Mucosa of rectum (tissue), 2 donors: Measurements from ENCODE around the gene CHST3.
"Not testable (repeated sequence)": the region's sequence is repeated elsewhere in the genome, so short reads cannot be mapped to it uniquely, and the experiment has no call there.

Experiments used
- H3K27ac ChIP-seq, 2 donors: one replicate each; pipeline ENCODE4 v1.7.0; 2013; ENCODE audit warnings: inconsistent platforms in 2 of 2, low read depth in 2 of 2, low read length in 2 of 2
- H3K27me3 ChIP-seq, 2 donors: one replicate each; pipeline ENCODE4 v1.7.0; 2013; ENCODE audit warnings: low read length in 2 of 2; ENCODE audit not compliant: control insufficient read depth in 2 of 2, insufficient read depth in 2 of 2
- H3K36me3 ChIP-seq, 2 donors: one replicate each; pipeline ENCODE4 v1.7.0; 2013; ENCODE audit warnings: low read length in 2 of 2; ENCODE audit not compliant: control insufficient read depth in 2 of 2, insufficient read depth in 2 of 2
- H3K4me1 ChIP-seq, 2 donors: one replicate each; pipeline ENCODE4 v1.7.0; 2013; ENCODE audit warnings: low read length in 2 of 2, mild to moderate bottlenecking in 1 of 2; ENCODE audit not compliant: control insufficient read depth in 2 of 2, insufficient read depth in 2 of 2
- H3K4me3 ChIP-seq, 2 donors: one replicate each; pipeline ENCODE4 v1.7.0; 2013; ENCODE audit warnings: low read length in 2 of 2
- H3K9ac ChIP-seq, 2 donors: one replicate each; pipeline ENCODE4 v1.7.0; 2013; ENCODE audit warnings: low read length in 2 of 2, low read depth in 1 of 2, mild to moderate bottlenecking in 1 of 2
- H3K9me3 ChIP-seq, 2 donors: one replicate each; pipeline ENCODE4 v1.7.0; 2013; ENCODE audit warnings: low read length in 2 of 2; ENCODE audit not compliant: control insufficient read depth in 2 of 2
- donor health status: healthy.
- donor health status: Normal muscosa, but diverticular disease.

The CHST3 gene

GRCh38 chr10:71980181-71981014, 16.2 kb downstream of the CHST3 start:
- Histone ChIP-seq H3K4me1 (peaks cover 10 to 21% of the 10 kb centered on the region in 2 donors), H3K27ac (peak overlapping the region in 1 of 2 donors; percentile 23), H3K36me3 (no peaks in the 10 kb centered on the region), H3K27me3 (no peaks in the 10 kb centered on the region), H3K4me3 (no peak overlapping the region), H3K9ac (no peak overlapping the region), H3K9me3 (no peaks in the 10 kb centered on the region)

- H3K4me3 ChIP-seq: no peak overlapping the region
- peaks cover 7 to 12% of the 10 kb centered on the region in 2 donors for H3K4me1 ChIP-seq
- peak overlapping the region in 1 of 2 donors; percentile 23 for H3K27ac ChIP-seq
Measured at GRCh38 chr10:71981015-71981875, 17.1 kb downstream of the CHST3 start.

GRCh38 chr10:71981876-71982230, 17.7 kb downstream of the CHST3 start:
- Histone ChIP-seq H3K4me1 (peaks cover 10% of the 10 kb centered on the region in 2 donors), H3K9ac (no peak overlapping the region), H3K27me3 (no peaks in the 10 kb centered on the region)

More at GRCh38 chr10:71981015-71981875, 17.1 kb downstream of the CHST3 start:
- H3K9ac ChIP-seq: no peak overlapping the region
- no peaks in the 10 kb centered on the region for H3K27me3 ChIP-seq
- H3K36me3 ChIP-seq: no peaks in the 10 kb centered on the region
- H3K9me3 ChIP-seq: no peaks in the 10 kb centered on the region

GRCh38 chr10:71982269-71983178, 18.3 kb downstream of the CHST3 start:
- no peaks in the 10 kb centered on the region for H3K36me3 ChIP-seq
- no peaks in the 10 kb centered on the region for H3K27me3 ChIP-seq
- no peak overlapping the region for H3K9ac ChIP-seq
- H3K9me3 ChIP-seq: no peaks in the 10 kb centered on the region
- H3K4me3 ChIP-seq: no peak overlapping the region
- H3K4me1 ChIP-seq: peaks cover 10% of the 10 kb centered on the region in 2 donors
- H3K27ac ChIP-seq: peak overlapping the region in 1 of 2 donors; percentile 23

More at GRCh38 chr10:71981876-71982230, 17.7 kb downstream of the CHST3 start:
- no peaks in the 10 kb centered on the region for H3K36me3 ChIP-seq
- H3K27ac ChIP-seq: peak overlapping the region in 1 of 2 donors; percentile 23
- no peak overlapping the region for H3K4me3 ChIP-seq
- H3K9me3 ChIP-seq: no peaks in the 10 kb centered on the region

GRCh38 chr10:71984126-71984808, 20.1 kb downstream of the CHST3 start:
- no peaks in the 10 kb centered on the region for H3K27me3 ChIP-seq
- no peak overlapping the region for H3K9ac ChIP-seq
- H3K4me1 ChIP-seq: peaks cover 10% of the 10 kb centered on the region in 2 donors
- H3K27ac ChIP-seq: peak overlapping the region in 1 of 2 donors; percentile 27
- H3K36me3 ChIP-seq: no peaks in the 10 kb centered on the region
- no peaks in the 10 kb centered on the region for H3K9me3 ChIP-seq
- no peak overlapping the region for H3K4me3 ChIP-seq

GRCh38 chr10:71984809-71985388, 20.7 kb downstream of the CHST3 start:
- Histone ChIP-seq H3K4me1 (peaks cover 10% of the 10 kb centered on the region in 2 donors), H3K27ac (peak overlapping the region; percentile 27 to 50), H3K36me3 (no peaks in the 10 kb centered on the region), H3K9me3 (no peaks in the 10 kb centered on the region), H3K4me3 (no peak overlapping the region), H3K9ac (no peak overlapping the region), H3K27me3 (no peaks in the 10 kb centered on the region)

- H3K27ac ChIP-seq: peak overlapping the region; percentile 57 to 73
- H3K9me3 ChIP-seq: no peaks in the 10 kb centered on the region
- peaks cover 10% of the 10 kb centered on the region in 2 donors for H3K4me1 ChIP-seq
- H3K4me3 ChIP-seq: no peak overlapping the region
- no peaks in the 10 kb centered on the region for H3K36me3 ChIP-seq
- H3K9ac ChIP-seq: no peak overlapping the region
- H3K27me3 ChIP-seq: no peaks in the 10 kb centered on the region
Measured at GRCh38 chr10:71985542-71986250, 21.5 kb downstream of the CHST3 start.

- not testable (repeated sequence) for H3K27me3 ChIP-seq, H3K4me1 ChIP-seq, H3K36me3 ChIP-seq, H3K9me3 ChIP-seq, H3K9ac ChIP-seq, H3K4me3 ChIP-seq, H3K27ac ChIP-seq
Measured at GRCh38 chr10:71988895-71989294, 24.7 kb downstream of the CHST3 start.
